KBM-7 (cell line): ENCODE results near the gene TNF.
A peak's percentile ranks its signal among the peaks of the same experiment; 100 is the strongest.

Experiments
- DNase-seq: peaks from one replicate; pipeline ENCODE4 v3.0.0-alpha.2; 2015
- in situ Hi-C: fragments of 300-500 bp; cut with MboI; formaldehyde crosslinking; loops from 2 replicates; pipeline ENCODE4 v1.14.3; 2020; ENCODE audit warnings: low sequenced_read_pairs, low pct_unique_long_range_greater_than_20kb, mixed read lengths

Gene TNF

DNA sequence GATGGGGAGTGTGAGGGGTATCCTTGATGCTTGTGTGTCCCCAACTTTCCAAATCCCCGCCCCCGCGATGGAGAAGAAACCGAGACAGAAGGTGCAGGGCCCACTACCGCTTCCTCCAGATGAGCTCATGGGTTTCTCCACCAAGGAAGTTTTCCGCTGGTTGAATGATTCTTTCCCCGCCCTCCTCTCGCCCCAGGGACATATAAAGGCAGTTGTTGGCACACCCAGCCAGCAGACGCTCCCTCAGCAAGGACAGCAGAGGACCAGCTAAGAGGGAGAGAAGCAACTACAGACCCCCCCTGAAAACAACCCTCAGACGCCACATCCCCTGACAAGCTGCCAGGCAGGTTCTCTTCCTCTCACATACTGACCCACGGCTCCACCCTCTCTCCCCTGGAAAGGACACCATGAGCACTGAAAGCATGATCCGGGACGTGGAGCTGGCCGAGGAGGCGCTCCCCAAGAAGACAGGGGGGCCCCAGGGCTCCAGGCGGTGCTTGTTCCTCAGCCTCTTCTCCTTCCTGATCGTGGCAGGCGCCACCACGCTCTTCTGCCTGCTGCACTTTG is at the start of gene TNF:
TNF (plus strand) TSS at position 231 of the 567 bp plus-strand sequence; CDS start at position 408, 177 bp downstream.
- no peak for DNase-seq
- in situ Hi-C loops = no loop called here

DNA sequence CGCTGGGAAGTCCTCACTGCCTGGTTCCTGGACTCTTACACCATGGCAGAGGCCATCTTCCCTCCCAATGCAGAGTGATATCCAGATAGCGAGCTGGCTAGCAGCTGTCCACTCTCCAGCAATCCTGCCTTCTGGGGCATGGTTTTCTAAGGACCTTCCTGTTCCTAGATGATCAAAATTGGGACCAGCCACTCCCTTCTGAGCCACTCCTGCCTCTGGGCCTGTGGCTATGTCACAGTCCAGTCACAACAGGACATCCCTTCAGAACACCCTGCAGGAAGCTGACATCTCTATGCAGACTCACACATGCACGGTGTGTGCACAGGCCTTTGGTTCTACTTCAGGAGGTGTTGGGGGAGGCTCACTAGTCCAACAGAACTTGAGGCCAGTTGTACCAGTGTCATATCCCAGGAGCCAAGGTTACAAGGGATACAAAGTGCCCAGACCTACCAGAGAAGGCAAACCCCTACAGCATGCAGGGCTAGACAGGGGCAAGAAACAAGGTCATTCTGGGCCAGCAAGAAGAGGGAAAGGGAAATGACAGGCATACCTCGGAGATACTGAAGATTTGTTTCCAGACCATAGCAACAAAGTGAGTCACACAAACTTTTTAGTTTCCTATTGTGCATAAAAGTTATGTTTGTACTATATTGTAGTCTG is 49.3 kb upstream of the TNF start:
- in situ Hi-C loops = no loop called here
- no peak for DNase-seq

DNA sequence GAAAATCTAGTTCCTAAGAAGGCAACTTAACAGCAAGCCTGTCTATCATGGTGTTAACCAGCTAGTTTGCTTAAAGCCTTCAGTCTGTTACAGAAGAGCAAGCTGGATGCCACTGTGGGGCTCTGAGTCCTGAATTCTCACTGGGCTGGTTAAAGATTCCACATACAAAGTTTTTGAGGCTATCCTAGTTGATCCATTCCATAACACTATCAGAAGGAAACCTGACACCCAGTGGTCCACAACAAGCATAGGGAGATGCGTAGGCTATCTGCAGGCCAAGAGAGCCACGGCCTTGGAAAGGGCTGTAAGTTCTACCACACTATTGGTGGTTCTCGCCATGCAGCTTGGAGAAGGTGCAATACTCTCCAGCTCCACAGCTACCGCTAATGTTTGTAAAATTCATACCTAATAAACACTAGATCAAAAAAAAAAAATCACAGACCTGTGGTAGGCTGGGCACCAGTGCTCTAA is 47.0 kb upstream of the TNF start:
- in situ Hi-C loops = no loop called here
- peak; percentile 27 for DNase-seq

DNA sequence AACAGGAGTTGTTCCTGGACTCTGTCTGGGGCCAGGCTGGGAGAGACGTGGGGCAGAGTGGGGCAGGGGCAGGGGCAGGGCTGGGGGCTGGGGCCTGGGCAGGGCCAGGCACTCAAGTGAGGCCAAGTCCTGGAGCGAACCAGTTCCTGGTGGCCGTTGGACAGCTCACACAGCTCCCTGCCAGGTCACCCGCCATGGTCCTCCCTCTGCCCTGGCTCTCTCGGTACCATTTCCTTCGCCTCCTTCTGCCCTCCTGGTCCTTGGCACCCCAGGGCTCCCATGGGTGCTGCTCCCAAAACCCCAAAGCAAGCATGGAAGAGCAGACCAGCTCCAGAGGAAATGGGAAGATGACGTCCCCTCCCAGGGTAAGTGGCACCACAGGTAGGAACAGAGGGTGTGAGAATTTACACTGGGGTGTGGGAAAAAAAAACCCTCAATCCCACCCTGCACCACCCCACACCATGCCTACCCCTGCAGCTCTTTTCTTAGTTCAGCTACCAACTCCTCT is 46.5 kb upstream of the TNF start, which contains the start of gene MCCD1:
MCCD1 (plus strand) TSS at position 142 of the 508 bp plus-strand sequence; CDS start at position 195, 53 bp downstream.
- DNase-seq = no peak
- in situ Hi-C loops = no loop called here

DNA sequence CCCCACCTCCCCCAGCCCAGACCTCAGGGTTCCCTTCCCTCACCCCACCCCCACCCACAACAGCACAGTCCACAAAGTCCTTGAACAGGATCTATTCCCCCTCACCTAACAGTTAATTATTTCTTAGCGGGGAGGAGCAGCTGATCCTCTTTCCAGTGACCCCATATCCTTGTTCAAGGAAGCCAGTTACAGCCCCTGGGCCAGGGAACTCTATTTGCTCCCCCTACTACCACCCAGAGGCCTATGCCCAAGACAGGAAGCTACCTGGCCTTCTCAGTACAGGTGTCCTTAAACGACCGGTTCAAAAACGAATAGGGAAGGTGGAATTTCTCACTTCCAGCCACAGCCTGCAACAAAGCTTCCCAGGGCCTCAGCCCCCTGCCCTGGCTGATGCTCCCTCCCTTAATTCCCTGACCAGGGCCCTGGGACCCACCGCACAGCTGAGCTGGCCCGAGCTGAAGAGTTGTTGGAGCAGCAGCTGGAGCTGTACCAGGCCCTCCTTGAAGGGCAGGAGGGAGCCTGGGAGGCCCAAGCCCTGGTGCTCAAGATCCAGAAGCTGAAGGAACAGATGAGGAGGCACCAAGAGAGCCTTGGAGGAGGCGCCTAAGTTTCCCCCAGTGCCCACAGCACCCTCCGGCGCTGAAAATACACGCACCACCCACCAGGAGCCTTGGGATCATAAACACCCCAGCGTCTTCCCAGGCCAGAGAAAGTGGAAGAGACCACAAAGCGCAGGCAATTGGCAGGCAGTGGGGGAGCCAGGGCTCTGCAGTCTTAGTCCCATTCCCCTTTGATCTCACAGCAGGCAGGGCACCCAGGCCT is 45.8 kb upstream of the TNF start:
- in situ Hi-C loops = no loop called here
- DNase-seq = no peak

DNA sequence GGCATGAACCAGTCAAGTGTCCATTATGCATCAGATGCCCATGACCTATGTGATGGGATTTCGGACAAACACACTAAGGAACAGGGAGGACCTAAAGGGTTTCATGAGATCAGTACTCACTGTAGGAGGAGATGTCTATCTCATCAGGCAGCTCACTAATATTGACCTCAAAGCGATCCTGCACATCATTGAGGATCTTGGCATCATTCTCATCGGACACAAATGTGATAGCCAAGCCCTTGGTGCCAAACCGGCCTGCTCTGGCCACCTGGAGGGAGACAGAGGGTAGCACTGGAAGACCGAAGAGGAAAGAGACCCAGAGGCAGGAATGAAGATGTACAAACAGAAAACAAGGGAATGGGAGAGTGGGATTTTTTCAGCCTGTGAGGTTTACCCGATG is 44.7 kb upstream of the TNF start:
- in situ Hi-C loops = no loop called here
- no peak for DNase-seq

DNA sequence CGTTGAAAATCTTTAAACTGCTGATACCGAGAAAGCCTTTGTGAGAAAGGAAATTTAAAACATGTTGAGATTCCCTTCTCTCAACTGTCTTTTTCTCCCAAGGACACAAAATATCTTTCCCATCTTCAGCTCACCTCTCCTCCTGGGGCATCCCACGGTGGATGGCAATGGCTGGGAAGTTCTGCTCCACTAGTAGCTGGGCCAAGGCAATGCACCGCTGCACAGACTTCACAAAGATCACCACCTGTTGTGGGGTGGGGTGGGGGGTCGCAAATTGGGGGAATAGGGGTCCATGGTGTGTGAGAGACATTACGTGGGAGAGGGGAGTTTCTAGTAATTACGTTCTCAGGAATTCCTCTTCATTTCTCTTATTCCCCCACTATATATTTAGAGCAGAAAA is 44.2 kb upstream of the TNF start:
- in situ Hi-C loops = no loop called here
- no peak for DNase-seq

DNA sequence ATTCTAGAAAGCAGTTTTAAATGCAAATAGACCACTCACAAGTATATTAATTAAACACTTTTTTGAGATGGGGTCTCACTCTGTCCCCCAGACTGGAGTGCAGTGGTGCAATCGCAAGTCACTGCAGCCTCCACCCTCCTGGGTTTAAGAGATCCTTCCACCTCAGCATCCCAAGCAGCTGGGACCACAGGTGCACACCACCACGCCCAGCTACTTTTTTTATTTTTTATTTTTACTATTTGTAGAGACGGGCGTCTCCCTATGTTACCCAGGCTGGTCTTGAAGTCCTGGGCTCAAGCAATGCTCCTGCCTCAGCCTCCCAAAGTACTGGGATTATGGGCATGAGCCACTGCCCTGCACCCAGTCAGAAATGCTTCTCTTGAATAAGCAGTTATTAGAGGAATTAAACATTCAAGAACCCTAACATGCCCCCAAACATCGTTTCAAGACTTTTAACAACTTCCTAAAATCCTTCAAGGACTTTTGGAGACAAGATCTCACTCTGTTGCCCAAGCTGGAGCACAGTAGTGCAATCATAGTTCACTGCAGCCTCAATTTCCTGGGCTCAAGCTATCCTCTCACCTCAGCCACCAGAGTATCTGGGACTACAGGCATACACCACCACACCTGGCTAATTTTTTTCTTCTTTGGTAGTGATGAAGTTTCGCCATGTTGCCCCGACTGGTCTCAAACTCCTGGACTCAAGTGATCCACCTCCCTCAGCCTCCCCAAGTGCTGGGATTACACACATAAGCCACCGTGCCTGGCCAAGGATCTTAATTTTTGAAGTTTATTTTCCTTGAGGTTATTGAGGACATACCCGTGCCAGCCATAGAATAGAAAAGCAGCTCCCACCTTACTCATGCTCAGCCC is 43.4 kb upstream of the TNF start:
- in situ Hi-C loops = no loop called here
- DNase-seq = no peak

DNA sequence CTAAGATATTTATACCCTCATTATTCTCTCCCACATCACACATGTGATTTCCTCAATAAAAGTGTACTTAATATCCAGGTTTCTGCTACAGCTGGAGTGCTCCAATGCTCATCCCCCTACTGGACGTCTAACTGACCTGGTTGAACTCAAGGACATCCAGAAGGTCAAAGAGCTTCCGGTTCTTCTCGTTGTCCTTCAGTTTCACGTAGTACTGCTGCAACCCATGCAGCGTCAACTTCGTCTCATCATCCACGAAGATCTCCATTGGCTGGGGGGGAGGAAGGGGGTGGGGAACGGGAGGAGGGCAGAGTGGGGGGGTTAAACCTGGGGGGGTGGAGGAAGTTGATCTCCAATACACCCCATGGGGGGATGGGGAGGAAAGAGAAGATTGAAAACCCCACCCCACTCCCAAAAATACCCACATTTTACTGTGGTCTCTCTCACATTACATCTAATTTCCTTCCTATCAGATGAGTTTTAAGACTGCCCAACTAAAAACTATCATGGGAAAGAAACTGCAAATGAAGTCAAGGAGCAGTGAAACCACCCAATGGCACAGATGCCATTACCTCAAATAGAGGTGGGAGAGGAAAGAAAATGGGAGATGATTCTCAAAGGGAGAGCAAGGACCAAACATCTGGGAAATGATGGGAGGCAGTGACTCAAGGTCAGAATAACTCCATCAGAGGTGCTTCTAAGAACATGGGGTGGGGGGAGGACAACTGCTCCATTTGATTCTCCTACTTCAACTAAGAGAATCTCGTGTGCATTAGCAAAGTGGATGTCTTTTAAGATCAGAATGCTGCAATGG is 42.5 kb upstream of the TNF start:
- in situ Hi-C loops = no loop called here
- no peak for DNase-seq

DNA sequence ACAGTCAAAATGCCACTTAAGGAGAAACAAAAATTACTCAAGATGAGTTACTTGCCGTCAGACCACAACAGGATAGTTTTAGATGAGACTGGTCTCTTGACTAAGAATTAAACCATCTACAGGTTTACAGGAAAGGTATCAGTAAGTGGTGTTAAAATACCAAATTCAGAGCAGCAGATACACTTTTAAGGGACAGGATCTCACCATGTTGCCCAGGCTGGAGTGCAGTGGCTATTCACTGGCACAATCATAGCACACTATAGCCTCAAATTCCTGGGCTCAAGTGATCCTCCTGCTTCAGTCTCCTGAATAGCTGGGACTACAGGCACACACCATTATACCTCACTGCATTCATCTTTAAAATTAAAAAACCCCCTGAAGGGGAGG is 41.9 kb upstream of the TNF start:
- DNase-seq = no peak
- in situ Hi-C loops = no loop called here

DNA sequence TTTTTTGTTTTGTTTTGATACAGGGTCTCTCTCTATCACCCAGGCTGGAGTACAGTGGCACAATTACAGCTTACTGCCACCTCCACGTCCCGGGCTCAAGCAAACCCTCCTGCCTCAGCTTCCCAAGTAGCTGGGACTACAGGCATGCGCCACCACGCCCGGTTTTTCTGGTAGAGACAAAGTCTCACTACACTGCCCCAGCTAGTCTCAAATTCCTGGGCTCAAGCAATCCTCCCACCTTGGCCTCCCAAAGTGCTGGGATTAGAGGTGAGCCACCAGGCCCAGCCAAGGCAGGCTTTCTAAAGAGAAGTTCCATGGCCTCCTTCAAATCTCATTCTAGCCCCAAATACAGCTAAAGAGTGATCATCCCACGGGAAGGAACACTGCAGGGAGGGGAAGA is 41.4 kb upstream of the TNF start:
- no peak for DNase-seq
- in situ Hi-C loops = no loop called here

DNA sequence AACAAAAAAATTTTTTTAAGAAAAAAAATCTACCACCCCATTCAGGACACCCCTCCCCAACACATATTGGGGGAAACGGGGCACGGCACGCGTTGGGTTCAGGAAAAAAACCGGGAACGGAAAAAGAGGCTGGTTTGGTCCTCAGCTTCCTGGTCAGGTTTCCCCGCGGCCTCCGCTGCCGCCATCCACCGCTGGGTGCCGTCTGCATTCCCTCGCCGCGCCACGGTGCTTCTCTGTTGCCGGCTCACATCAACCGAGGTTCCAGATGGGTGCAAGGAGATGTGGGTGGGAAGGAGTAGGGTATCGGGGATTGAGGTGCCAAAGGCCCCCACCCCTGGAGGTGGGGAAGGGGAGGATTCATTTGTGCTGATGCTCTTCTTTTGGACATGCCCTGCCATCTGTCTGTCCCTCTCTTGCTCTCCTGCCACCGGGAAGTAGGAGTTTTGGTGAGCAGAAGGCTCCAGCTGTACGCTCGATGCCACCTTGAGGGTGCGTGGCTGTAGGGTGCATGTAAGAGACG is 40.8 kb upstream of the TNF start:
- DNase-seq = no peak
- in situ Hi-C loops = no loop called here

DNA sequence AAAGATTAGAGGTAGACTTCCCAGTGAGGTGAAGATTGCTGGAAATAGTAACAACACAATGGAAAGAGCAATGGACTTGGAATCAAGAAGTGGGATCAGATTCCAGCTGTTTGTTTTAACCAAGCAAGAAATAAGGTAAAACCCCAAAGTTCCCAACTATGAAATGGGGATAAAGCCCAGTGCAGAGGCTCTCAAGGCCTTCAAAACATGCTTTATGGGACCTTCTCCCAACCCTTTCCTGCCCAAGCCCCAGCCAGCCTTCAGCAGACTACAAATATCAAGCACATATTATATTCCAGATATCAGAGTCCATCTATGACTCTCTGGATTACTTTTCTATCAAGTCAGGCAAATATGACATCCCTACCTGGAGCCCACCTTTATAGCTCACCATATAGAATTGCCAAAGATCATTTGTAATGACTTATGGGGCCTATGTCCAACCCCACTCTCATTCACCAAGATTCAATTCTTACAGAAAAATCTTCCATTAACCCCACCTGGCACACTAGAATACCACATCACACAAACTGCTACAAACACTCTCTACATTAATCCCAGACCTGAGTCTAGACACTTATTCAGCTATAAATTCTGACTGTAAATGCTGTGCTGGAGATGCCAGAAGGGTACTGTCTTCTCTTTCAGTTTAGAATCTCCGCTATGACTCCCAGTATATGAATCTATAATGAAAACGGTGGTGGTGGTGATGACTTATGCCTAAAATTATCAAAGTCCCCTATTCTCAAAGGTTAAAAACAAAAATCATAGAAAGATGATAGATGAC is 39.6 kb upstream of the TNF start:
- DNase-seq = no peak
- in situ Hi-C loops = no loop called here

DNA sequence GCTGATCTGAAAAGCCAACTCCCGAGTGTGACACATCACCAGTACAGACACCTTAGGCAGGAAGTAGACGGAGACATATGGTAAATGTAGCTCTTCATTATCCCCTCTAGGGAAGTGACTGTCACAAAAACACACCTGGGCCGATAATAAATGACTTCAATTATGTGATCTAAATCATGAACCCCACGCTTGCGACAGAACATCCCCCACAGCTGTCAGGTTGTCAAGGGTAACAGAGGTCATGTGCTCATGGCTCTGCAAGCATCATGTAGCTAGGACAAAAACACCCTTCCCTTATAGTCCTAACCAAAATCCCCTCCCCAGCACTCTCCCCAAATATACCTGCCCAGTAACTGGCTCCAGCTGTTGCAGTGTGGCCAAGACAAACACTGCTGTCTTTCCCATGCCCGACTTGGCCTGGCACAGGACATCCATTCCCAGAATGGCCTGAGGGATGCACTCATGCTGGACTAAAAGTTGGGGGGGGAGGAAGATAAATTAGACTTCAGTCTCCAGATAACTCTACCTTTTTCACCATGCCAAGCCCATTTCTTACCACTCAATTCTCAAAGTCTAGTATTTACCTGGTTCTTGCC is 36.5 kb upstream of the TNF start:
- no peak for DNase-seq
- in situ Hi-C loops = no loop called here

DNA sequence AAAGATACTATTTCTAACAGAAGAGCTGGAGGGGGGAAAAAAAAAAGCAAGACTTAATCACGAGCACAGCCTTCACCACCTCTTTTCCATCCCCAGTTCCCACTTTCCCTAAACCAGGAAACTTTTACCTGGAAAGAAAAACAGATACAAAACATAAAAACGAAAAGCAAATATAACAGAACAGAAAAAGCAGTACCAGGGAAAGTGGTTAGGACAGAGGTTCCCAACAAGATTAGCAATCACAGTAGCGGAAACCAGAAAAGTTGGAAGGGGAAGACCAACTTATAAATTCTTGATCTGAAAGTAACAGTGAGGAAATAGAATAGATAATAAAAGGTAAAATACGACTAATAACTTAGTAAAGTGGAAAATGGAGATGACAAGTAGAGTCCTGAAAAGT is 34.7 kb upstream of the TNF start:
- in situ Hi-C loops = no loop called here
- no peak for DNase-seq

DNA sequence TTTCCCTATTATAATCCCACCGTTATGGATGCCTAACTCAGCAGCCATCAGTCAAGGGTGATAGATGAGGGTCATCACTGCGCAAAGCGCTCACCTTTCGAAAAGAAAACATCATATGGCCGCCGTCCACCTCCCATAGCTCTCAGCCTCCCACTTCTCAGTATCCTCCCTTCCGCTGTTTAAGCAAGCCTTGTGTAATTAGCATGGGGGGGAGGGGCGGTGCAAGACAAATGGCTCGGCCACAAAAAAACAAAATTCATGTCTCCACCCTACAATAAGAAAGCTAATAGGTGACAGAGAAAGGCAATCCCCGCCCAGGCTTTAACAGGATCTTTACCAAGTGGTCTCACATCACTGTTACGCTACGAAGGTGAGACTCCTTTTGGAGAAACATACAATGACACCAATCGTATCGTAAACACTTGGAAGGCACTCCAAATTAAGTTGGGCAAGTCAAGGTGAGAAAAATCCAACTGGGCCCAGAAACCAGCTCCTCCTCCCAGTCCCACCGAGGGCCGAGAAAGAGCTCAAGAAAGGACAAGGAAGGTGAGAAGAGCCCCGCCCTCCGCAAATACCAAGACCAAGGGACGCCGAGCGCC is 34.2 kb upstream of the TNF start:
- in situ Hi-C loops = no loop called here

More for the DNA sequence above, 34.2 kb upstream of the TNF start:
- peak; percentile 75 for DNase-seq
